GM12891 (cell line): ENCODE measurements around the gene SPRR3.
A peak's percentile ranks its signal among the peaks of the same experiment; 100 is the strongest.
"Not testable (repeated sequence)": the region's sequence is repeated elsewhere in the genome, so short reads cannot be mapped to it uniquely, and the experiment has no call there.

Experiments
- DNase-seq: peaks from one replicate; pipeline ENCODE4 v3.0.0; 2011; ENCODE audit warnings: low spot score; ENCODE audit not compliant: insufficient read length
- FAIRE-seq: peaks from 2 replicates; lab custom pipeline; 2011; peaks lifted over from hg19 to GRCh38; lab: Jason Lieb, UNC
- PAX5 ChIP-seq: IDR thresholded peaks from 2 replicates; pipeline ENCODE4 v1.6.1; 2011; ENCODE audit warnings: low read length, moderate library complexity, mild to moderate bottlenecking; ENCODE audit not compliant: insufficient read depth, severe bottlenecking
- POLR2A ChIP-seq: IDR thresholded peaks from 2 replicates; pipeline ENCODE4 v1.6.1; 2011; ENCODE audit warnings: low read depth, low read length, control low read depth
- POLR2AphosphoS5 ChIP-seq: IDR thresholded peaks from 2 replicates; pipeline ENCODE4 v1.6.1; 2011; ENCODE audit warnings: low read depth, low read length, control low read depth
- POU2F2 ChIP-seq: IDR thresholded peaks from 2 replicates; pipeline ENCODE4 v1.6.1; 2011; ENCODE audit warnings: low read depth, mild to moderate bottlenecking, control low read depth, low read length, moderate library complexity
- SPI1 ChIP-seq: IDR thresholded peaks from 2 replicates; pipeline ENCODE4 v1.6.1; 2011; ENCODE audit warnings: low read depth, low read length, control low read depth
- TAF1 ChIP-seq: IDR thresholded peaks from 2 replicates; pipeline ENCODE4 v1.6.1; 2011; ENCODE audit warnings: low read depth, low read length, control low read depth

Gene SPRR3

DNA sequence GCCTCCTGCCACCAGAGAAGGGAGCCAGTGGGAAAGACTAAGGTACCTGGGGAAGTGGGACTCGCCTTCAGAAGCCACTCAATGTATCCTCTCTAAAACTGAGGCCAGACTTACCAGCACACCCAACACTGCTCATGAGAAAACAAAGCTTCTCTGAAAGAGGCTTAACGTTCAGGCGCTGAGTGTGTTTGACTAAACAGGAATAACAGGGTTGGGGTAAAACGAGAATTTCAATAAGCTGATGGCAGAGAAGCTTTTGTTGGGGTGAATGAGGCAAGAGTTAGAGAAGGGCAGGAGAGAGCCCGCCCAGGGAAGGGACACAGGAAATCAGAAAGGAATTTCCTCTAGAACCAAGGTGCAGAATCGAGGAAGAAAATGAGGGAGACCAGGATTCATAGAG, 1.7 kb upstream of the SPRR3 start:
- DNase-seq, result no peak
- TF ChIP-seq POU2F2, result no peak
- TF ChIP-seq POLR2A, result no peak
- TF ChIP-seq PAX5, result no peak
- no peak for TF ChIP-seq SPI1
- FAIRE-seq, result no peak

DNA sequence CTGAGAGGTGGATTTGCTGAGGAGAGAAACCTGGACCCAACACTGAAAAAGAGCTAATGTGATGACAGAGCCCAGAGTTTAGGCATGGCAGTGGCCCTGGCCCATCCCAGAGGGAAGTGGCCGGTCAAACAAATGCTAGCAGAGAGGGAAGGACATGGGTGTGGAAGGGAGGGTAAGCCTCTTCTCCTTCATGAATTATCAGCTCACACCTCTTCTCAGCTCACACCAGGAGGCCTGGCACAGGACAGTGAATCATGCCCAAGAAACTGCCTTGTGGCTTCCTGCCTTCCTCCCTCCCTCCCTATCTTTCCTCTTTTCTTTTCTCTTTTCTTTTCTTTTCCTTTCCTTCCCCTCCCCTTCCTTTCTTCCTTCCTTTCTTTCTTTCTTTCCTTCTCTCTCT, 1.3 kb upstream of the SPRR3 start:
- TF ChIP-seq POU2F2, result no peak
- TF ChIP-seq PAX5, result no peak
- DNase-seq (no peak), FAIRE-seq (no peak)

DNA sequence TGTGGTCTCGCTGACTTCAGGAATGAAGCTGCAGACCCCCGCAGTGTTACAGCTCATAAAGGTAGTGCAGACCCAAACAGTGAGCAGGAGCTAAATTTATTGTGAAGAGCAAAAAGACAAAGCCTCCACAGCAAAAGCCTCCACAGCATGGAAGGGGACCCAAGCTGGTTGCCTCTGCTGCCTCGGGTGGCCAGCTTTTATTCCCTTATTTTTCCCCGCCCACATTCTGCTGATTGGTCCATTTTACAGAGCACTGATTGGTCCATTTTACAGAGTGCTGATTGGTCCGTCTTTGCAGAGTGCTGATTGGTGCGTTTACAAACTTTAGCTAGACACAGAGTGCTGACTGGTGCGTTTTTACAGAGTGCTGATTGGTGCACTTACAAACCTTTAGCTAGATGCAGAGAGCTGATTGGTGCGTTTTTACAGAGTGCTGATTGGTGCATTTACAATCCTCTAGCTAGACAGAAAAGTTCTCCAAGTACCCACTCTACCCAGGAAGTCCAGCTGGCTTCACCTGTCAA, 9.7 kb downstream of the SPRR3 start:
- FAIRE-seq, DNase-seq: not testable (repeated sequence)

DNA sequence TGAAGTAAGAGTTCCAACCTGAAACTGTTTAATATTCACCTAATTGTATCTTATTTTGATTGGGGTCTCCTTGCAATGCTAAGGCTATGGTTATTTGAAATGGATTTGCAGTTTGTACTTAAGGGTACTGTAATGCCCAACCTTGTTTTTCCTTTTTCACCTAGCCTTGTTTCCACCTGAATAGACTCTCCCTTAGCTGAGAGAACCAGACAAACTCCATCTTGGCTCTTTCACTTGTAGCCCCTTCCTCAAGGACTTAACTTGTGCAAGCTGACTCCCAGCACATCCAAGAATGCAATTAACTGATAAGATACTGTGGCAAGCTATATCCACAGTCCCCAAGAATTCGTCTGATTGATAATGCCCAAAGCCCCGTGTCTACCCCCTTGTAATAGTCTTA, 20.3 kb downstream of the SPRR3 start:
- FAIRE-seq, DNase-seq: not testable (repeated sequence)

DNA sequence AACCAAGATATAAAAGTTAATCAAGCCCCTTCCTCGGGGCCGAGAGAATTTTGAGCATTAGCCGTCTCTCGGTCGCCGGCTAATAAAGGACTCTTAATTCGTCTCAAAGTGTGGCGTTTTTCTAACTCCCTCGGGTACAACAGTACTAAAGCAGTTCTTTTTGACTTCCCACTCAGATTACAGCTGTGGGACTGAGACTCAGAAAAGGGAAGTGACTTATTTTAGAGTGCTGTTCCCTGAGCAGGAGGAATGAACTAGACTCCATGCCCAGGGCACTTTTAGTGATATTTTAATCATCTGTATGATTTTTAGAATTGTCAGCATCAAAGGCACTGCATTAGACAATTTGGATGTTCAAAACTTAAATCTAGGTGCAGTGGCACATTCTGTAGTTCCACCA, 20.8 kb downstream of the SPRR3 start:
- TF ChIP-seq SPI1, result peak; percentile 64
- not testable (repeated sequence) for DNase-seq, FAIRE-seq

DNA sequence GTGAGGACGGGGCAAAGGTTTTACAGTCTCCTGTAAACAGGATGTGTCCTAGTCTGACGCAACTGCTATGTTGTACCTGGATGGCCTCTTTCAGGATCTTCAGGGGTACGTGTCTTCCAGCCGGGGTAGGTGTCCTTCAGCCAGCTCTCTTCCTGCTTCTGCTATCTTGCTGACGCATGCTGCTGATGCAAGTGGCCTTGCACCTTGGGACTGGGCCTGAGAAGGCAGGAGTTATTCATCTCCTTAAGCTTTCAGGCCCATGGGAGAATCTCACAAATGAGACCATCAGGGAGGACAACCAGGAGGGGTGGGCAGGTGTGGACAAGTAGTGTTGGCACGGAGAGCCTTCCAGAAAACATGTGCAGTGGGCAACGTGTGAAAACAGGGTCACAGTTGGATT, 21.6 kb downstream of the SPRR3 start:
- FAIRE-seq, result no peak
- TF ChIP-seq TAF1 (no peak), POLR2A (no peak), SPI1 (no peak)
- DNase-seq, result no peak

DNA sequence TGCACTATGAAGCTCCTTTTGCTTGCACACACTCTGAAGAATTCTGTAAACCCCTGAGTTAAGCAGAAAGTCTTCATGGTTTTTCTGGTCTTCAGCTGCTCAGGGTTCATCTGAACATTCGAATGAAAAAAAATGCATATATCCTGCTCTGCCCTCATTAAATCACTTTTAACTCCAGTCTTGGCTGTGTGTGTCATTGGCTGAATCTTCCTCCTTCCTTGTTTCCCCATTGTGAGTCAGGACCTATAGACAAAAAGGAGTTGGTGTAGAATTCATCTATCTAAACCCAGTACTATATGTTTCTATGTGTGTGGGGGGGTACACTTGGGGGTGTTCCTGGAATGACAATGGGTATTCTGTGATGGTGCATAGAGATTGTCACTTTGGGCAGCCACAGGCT, 22.9 kb downstream of the SPRR3 start:
- DNase-seq (no peak), FAIRE-seq (no peak)
- TF ChIP-seq POLR2A, result no peak
- no peak for TF ChIP-seq POU2F2
- no peak for TF ChIP-seq POLR2AphosphoS5
- no peak for TF ChIP-seq SPI1
- TF ChIP-seq PAX5, result no peak
- TF ChIP-seq TAF1, result no peak

DNA sequence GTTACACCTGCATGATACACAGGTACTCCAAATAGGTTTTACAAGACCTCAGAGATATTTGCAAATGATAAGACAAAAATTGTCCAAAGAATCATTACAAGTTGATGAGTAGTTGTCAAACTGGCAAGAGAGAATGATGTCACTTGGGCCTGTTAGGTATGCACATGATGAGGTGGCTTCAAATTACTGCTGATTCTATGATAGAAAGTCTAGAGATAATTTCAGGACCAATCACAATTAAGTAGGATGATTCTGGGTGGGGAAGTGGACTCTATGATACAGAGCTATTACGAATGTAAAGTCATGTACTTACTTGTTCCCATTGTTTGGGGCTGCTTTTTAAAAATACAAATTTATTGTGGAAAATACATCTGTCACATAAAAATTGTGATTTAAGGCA, 24.2 kb downstream of the SPRR3 start:
- no peak for FAIRE-seq
- no peak for DNase-seq
- TF ChIP-seq TAF1, result no peak
- TF ChIP-seq POLR2AphosphoS5, result no peak
- TF ChIP-seq PAX5, result no peak
- TF ChIP-seq SPI1, result no peak
- TF ChIP-seq POLR2A, result no peak
- TF ChIP-seq POU2F2, result no peak

DNA sequence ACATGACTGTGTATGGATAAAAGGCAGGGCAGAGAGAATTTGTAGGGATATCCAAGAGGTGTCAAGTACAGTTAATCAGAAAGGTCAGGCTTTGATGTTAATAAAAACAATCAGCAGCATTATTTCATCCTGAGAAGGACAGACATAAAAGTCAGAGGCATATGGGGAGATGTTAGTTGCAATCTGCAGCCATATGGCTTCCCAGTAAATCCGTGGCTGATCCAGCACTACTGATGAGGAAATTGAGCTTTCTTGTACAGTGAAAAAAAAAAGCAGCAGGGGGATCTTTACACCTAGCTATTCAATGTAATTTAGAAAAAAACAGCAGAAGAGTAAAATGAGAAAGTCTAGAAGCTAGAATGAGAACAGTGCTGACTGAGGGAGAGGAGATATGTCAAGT, 27.2 kb downstream of the SPRR3 start:
- TF ChIP-seq POLR2A (no peak), PAX5 (no peak), SPI1 (no peak), TAF1 (no peak), POLR2AphosphoS5 (no peak), POU2F2 (no peak)
- FAIRE-seq, result no peak
- DNase-seq, result no peak

DNA sequence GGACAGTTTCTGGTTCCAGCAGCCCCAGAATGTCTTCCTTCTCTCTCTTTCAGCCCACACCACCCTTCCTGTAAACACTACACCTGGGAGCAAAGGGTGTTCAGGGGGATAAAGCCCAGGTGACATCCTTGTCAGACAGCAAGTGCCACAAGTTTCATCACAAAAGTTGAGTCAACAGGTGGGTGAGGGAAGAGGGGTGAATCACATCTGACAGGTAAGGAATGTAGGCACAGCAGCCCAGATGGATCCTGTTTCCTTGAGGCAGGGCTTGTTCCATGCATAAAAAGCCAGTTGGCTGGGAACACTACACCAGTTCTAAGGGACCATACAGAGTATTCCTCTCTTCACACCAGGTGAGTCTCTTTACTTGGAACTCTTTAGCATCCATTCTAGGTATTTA, 29.3 kb downstream of the SPRR3 start, which contains the start of gene SPRR1B:
Gene SPRR1B, plus strand, starts transcription at position 309 of the 400 bp plus-strand sequence. CDS start 1,143 bp downstream, outside the sequence.
- TF ChIP-seq POLR2A, result no peak
- FAIRE-seq (no peak), DNase-seq (no peak)

DNA sequence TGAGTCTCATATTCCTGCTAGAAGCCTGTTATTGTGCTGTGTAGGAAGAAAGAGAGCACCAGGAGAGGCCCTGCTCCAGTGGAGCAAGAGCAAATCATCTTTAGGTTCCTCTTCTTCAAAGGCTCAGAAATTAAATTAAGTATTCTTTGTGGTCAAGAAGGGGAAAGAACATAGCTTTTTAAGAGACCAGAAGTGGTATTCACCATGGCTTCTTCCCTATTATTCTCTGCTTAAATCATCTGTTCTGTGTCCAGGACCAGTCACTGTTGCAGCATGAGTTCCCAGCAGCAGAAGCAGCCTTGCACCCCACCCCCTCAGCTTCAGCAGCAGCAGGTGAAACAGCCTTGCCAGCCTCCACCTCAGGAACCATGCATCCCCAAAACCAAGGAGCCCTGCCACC, 30.5 kb downstream of the SPRR3 start:
- DNase-seq (no peak), FAIRE-seq (no peak)
- no peak for TF ChIP-seq TAF1

DNA sequence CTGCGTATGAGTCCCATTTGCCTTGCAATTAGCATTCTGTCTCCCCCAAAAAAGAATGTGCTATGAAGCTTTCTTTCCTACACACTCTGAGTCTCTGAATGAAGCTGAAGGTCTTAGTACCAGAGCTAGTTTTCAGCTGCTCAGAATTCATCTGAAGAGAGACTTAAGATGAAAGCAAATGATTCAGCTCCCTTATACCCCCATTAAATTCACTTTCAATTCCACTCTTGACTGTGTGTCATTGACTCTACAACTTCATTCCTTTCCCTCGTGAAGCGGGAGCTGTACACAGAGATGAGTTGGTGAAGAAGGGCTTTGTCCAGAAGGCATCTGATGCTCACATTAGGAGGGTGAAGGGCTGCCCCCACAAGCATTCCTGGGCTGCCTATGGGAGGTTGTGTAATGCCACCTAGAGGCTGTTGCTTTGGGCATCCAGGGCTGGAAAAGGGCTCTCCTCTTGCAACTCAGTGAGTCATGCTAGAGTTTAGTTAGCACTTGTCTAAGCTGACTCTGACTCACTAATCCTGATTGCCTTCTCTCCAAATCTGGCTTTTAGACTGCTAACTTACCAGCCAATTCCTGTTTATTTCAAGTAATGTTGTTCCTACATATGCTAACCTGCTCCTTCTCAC, 31.2 kb downstream of the SPRR3 start:
- TF ChIP-seq POU2F2 (no peak), PAX5 (no peak), TAF1 (no peak), SPI1 (no peak), POLR2AphosphoS5 (no peak), POLR2A (no peak)
- no peak for FAIRE-seq

More for the DNA sequence above, 31.2 kb downstream of the SPRR3 start:
- DNase-seq, result no peak
